ENCODE results near the gene PLCH2.

DNA sequence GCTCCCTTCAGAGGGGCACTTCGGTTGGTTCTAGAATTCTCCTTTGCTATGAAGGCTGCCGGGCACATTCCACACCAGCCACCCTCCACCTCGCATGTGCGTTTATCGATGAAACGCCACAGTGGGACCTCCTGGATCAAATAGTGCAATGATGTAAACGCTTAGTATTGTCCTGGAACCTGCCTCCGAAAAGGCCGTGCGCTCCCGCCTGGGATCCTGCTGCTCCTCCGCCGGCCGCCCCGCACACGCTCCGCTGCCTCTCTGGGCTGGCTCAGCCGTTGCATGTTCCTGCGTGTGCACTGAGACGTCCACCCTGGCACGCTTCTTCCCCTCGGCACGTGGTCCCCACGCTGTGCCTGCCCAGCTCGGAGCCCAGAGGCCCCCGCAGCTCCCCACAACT is 76.1 kb downstream of the PLCH2 start:
- no peak for TF ChIP-seq POLR2A (IDR thresholded peaks at IDR 0.05)
- TF ChIP-seq, protein P1, sequence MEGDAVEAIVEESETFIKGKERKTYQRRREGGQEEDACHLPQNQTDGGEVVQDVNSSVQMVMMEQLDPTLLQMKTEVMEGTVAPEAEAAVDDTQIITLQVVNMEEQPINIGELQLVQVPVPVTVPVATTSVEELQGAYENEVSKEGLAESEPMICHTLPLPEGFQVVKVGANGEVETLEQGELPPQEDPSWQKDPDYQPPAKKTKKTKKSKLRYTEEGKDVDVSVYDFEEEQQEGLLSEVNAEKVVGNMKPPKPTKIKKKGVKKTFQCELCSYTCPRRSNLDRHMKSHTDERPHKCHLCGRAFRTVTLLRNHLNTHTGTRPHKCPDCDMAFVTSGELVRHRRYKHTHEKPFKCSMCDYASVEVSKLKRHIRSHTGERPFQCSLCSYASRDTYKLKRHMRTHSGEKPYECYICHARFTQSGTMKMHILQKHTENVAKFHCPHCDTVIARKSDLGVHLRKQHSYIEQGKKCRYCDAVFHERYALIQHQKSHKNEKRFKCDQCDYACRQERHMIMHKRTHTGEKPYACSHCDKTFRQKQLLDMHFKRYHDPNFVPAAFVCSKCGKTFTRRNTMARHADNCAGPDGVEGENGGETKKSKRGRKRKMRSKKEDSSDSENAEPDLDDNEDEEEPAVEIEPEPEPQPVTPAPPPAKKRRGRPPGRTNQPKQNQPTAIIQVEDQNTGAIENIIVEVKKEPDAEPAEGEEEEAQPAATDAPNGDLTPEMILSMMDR (IDR thresholded peaks at IDR 0.05): no peak
